GM12878 (cell line): ENCODE results near the gene MAB21L3.

ENCODE experiments used
- CTCF ChIP-seq, 3 experiments: IDR thresholded peaks in 2 of 3; conservative IDR thresholded peaks in 1 of 3; 2 replicates each; pipeline ENCODE4 v1.5.1; 2011; ENCODE audit warnings: low read depth in 3 of 3, low read length in 3 of 3, mild to moderate bottlenecking in 3 of 3, control low read depth in 2 of 3, moderate library complexity in 2 of 3, inconsistent platforms in 1 of 3, mixed read lengths in 1 of 3; ENCODE audit not compliant: control insufficient read depth in 2 of 3, insufficient read depth in 1 of 3; ENCODE audit errors: extremely low read depth in 1 of 3
- EZH2 ChIP-seq: IDR thresholded peaks from 2 replicates; pipeline ENCODE4 v1.6.1; 2012; ENCODE audit warnings: low read depth, mild to moderate bottlenecking, control low read depth, inconsistent platforms, low read length, borderline replicate concordance; ENCODE audit not compliant: control insufficient read depth
- GABPA ChIP-seq: IDR thresholded peaks from 2 replicates; pipeline ENCODE4 v1.6.1; 2014; ENCODE audit warnings: antibody characterized with exemption, low read depth, mild to moderate bottlenecking, inconsistent platforms
- MTA3 ChIP-seq: IDR thresholded peaks from 2 replicates; pipeline ENCODE4 v1.6.1; 2012; ENCODE audit warnings: low read length, inconsistent platforms, borderline replicate concordance
- PKNOX1 ChIP-seq: fragments of 450-650 bp; IDR thresholded peaks from 2 replicates; pipeline ENCODE4 v1.6.1; 2016; ENCODE audit warnings: mild to moderate bottlenecking
- POLR2A ChIP-seq: IDR thresholded peaks from 2 replicates; pipeline ENCODE4 v1.6.1; 2011; ENCODE audit warnings: low read depth, mild to moderate bottlenecking, low read length
- RFX5 ChIP-seq: IDR thresholded peaks from 2 replicates; pipeline ENCODE4 v1.6.1; 2011; ENCODE audit warnings: low read depth, low read length, improper control_type of control experiment
- TAF1 ChIP-seq: IDR thresholded peaks from 2 replicates; pipeline ENCODE4 v1.6.1; 2011; ENCODE audit warnings: mild to moderate bottlenecking, low read depth, low read length, borderline replicate concordance
- ZNF207 ChIP-seq: fragments of 450-650 bp; IDR thresholded peaks from 2 replicates; pipeline ENCODE4 v1.6.1; 2014; ENCODE audit warnings: antibody characterized with exemption, mild to moderate bottlenecking, borderline replicate concordance
- TF ChIP-seq, protein P1 (sequence below): fragments of 450-650 bp; IDR thresholded peaks from 2 replicates; pipeline ENCODE4 v1.6.1; 2017; ENCODE audit warnings: borderline replicate concordance

GRCh38 chr1:116122955-116123757 is 12.0 kb downstream of the MAB21L3 start:
- no peak for TF ChIP-seq GABPA
- TF ChIP-seq POLR2A, result no peak
- TF ChIP-seq TAF1, result no peak
- TF ChIP-seq MTA3, result no peak
- TF ChIP-seq ZNF207, result no peak
- no peak for TF ChIP-seq RFX5
- no peak for TF ChIP-seq CTCF (IDR thresholded peaks at IDR 0.05 in 2 of 3, conservative IDR thresholded peaks at IDR 0.05 in 1 of 3; ENCODE audit: control insufficient read depth in 2 of 3, extremely low read depth in 1 of 3, insufficient read depth in 1 of 3, low read depth in 3 of 3, low read length in 3 of 3)
- TF ChIP-seq, protein P1, sequence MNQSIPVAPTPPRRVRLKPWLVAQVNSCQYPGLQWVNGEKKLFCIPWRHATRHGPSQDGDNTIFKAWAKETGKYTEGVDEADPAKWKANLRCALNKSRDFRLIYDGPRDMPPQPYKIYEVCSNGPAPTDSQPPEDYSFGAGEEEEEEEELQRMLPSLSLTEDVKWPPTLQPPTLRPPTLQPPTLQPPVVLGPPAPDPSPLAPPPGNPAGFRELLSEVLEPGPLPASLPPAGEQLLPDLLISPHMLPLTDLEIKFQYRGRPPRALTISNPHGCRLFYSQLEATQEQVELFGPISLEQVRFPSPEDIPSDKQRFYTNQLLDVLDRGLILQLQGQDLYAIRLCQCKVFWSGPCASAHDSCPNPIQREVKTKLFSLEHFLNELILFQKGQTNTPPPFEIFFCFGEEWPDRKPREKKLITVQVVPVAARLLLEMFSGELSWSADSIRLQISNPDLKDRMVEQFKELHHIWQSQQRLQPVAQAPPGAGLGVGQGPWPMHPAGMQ, result no peak
- TF ChIP-seq PKNOX1, result no peak
- TF ChIP-seq EZH2, result no peak
